ENCODE measurements around the gene HDLBP. TPM values are rescaled to one million over a fixed set of nuclear protein-coding genes. Genes with fewer than 3 reads are reported as not detected.
A peak's percentile ranks its signal among the peaks of the same experiment; 100 is the strongest.
"Not testable (repeated sequence)": the region's sequence is repeated elsewhere in the genome, so short reads cannot be mapped to it uniquely, and the experiment has no call there.

Gene HDLBP
- total RNA-seq, 2 donors from 2014 or later: 390 to 417 TPM

DNA sequence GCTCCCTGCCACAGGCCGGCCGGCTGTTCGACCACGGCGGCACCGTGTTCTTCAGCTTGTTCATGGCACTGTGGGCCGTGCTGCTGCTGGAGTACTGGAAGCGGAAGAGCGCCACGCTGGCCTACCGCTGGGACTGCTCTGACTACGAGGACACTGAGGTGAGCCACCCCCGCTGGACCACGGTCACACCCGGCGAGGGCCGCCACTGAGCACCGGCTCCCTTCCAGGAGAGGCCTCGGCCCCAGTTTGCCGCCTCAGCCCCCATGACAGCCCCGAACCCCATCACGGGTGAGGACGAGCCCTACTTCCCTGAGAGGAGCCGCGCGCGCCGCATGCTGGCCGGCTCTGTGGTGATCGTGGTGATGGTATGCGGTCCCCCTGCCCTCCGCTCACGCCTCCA is 106.2 kb downstream of the HDLBP start:
- no peak for ATAC-seq
- intact Hi-C loops (cut with DNase I, micrococcal nuclease): no loop called here
- DNase-seq: no peak

DNA sequence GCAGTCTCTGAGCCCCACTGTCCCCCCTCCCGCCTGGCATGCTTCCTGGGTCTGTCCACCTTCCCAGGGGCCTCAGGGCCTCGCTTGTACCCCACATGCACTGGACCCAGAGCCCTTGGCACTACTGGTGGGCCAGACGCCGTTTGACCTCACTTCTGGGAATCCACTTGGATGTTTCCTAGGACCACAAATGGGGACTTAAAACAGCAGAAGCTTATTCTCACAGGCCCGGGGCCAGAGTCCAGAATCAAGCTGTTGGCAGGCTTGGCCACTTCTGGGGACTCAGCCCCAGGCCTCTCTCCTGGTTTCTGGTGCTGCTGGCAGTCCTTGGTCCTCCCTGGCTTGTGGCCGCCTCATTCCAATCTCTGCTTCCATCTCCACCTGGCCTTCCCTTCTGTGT is 107.4 kb downstream of the HDLBP start:
- intact Hi-C loops (cut with DNase I, micrococcal nuclease): no loop called here
- no peak for ATAC-seq

DNA sequence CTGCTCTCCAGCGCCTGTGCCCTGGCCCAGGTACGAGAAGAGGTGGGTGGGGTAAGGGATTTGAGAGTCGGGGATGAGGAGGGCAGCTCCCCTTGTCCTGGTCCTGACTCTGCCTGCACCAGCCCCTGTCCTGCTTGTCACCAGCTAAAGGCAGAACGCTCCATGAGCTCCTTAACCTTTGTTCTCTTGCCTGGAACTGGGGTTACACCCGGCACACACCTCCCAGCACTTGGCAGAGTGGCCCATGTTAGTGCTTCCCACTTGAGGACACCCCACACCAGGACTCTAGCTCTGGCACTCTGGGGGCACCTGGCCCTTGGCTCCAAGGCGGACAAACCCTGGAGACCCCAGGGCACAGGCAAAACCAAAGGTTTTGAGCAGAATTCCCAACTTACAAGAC is 107.8 kb downstream of the HDLBP start:
- DNase-seq (no peak), ATAC-seq (peak; percentile 46)
- intact Hi-C loops (cut with DNase I, micrococcal nuclease): no loop called here

More for the DNA sequence above, 107.4 kb downstream of the HDLBP start:
- DNase-seq: no peak

DNA sequence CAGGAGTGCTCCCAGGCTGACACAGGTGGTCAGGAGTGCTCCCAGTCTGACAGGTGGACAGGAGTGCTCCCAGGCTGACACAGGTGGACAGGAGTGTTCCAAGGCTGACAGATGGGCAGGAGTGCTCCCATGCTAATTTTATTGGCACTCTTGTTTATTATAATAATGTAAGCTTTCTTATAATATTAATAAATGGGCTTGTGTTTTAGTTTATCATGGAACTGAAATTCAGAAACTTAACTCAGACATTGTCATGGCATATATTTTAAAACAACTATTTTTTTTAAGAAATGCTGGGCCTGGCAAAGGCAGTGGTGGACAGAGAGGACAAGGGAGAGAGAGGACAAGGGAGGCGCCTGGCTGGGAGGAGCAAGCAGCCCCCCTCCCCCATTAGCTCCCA is 108.3 kb downstream of the HDLBP start:
- ATAC-seq (no peak), DNase-seq (no peak)
- intact Hi-C loops (cut with DNase I, micrococcal nuclease): no loop called here

DNA sequence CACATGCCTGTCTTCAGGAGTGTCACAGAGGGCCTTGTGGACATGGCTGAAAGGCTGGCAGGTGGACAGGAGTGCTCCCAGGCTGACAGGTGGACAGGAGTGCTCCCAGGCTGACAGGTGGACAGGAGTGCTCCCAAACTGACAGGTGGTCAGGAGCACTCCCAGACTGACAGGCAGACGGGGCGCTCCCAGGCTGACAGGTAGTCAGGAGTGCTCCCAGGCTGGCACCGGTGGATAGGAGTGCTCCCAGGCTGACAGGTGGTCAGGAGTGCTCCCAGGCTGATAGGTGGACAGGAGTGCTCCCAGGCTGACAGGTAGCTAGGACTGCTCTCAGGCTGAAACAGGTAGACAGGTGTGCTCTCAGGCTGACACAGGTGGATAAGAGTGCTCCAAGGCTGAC is 110.4 kb downstream of the HDLBP start:
- DNase-seq: no peak
- intact Hi-C loops (cut with DNase I, micrococcal nuclease): no loop called here
- no peak for ATAC-seq

DNA sequence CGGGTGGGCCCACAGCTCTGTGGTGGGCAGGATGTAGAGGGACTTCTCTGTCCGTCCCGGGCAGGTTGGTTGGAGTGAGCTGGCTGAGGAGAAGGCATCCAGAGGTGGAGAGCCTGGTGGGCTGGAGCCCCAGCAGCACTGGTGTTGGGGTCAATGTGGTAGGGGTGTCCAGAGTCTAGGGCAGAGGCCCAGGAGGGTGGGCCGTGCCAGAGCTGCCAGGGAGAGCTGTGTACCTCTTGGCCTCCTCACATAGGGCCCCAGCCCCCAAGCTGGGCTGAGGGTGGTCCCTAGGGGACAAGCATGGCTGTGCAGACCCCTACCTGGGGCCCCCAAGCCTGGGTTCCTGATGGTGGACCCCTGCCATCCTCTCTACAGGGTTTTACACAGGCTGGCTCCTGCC is 111.0 kb downstream of the HDLBP start:
- DNase-seq: no peak
- intact Hi-C loops (cut with DNase I, micrococcal nuclease): no loop called here
- no peak for ATAC-seq

DNA sequence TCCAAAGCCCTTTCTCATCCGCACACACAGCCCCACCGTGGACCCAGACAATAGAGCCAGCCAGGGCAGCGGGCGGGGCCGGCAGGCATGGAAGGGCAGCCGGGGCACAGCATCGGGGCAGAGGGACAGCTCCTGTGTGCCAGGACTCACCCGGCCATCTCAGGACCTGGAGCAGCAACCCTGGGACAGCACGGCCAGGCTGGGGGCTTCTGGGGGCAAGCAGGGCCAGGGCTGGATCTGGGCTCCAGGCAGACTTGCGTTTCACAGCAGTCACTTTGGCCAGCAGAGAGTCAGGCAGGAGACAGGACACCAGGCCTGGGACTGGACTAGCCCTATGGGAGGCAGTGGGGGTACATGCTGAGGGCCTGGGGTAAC is 111.5 kb downstream of the HDLBP start:
- ATAC-seq: peak; percentile 8

DNA sequence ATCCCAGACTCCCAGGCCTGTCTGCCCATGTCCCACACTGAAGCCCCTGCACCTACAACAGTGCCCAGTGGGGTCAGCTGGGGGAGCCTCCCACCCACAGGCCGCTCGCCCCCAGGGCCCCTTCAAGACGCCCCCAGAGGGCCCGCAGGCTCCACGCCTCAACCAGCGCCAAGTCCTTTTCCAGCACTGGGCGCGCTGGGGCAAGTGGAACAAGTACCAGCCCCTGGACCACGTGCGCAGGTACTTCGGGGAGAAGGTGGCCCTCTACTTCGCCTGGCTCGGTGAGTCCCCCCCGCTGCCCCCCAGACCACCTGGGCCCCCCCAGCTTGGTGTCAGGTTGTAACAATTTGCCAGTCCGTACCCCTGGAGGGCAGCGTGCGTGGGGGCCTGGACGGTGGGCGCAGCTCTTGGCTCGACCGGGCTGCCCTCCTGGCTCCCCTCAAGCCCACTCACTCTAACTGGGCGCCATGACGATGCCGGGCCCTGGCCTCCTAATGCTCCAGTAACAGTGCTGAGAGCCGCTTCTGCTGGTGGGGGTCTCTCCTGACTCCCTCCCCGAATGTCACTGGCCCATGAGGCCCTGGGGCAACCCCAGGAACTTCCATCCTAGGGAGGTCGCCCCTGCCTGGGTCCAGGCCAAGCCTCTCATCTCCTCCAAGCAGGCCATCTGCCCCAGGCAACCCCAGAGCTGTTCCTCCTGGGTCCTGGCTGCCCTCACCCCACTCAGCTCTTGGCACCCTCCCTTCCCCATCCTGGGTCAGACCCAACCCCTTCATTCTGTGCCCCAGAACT is 112.1 kb downstream of the HDLBP start:
- DNase-seq (no peak), ATAC-seq (no peak)
- intact Hi-C loops (cut with DNase I, micrococcal nuclease): no loop called here

More for the DNA sequence above, 111.5 kb downstream of the HDLBP start:
- no peak for DNase-seq
- intact Hi-C loops (cut with DNase I, micrococcal nuclease): no loop called here

DNA sequence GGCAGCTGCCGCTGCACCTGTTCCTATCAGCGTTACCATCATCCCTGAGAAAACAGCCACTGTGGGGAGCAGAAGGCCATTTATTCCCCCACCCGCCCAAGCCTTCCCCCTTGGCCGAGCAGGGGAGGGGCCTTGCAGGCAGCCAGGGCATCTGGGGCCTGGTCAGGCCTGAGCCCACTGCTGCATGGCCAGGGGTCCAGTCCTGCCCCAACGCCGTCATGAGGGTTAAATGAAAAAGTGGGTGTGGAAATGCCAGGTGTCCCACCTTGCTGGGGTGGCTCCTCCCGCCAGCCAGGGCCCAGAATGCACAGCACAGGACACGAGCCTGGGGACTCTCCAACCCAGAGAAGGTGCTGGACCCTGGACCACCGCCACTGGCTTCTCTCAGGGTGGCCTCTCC is 112.8 kb downstream of the HDLBP start:
- DNase-seq (no peak), ATAC-seq (no peak)
- intact Hi-C loops (cut with DNase I, micrococcal nuclease): no loop called here

DNA sequence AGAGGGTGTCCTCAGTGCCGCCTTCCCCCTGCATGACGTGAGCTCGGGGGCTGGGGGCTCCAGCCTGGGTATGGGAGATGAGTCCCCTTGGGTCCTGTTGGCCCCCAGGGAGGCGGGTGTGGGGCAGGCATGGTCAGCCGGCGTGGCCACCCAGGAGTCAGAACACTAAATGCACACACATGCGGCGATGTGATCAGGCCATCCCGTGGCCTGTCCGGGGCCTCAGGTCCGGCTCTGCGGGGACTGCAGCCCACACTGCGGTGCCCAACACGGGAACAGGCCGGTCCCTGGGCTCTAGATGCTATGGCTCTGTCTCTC is 113.2 kb downstream of the HDLBP start:
- DNase-seq: no peak
- intact Hi-C loops (cut with DNase I, micrococcal nuclease): no loop called here
- ATAC-seq: no peak

DNA sequence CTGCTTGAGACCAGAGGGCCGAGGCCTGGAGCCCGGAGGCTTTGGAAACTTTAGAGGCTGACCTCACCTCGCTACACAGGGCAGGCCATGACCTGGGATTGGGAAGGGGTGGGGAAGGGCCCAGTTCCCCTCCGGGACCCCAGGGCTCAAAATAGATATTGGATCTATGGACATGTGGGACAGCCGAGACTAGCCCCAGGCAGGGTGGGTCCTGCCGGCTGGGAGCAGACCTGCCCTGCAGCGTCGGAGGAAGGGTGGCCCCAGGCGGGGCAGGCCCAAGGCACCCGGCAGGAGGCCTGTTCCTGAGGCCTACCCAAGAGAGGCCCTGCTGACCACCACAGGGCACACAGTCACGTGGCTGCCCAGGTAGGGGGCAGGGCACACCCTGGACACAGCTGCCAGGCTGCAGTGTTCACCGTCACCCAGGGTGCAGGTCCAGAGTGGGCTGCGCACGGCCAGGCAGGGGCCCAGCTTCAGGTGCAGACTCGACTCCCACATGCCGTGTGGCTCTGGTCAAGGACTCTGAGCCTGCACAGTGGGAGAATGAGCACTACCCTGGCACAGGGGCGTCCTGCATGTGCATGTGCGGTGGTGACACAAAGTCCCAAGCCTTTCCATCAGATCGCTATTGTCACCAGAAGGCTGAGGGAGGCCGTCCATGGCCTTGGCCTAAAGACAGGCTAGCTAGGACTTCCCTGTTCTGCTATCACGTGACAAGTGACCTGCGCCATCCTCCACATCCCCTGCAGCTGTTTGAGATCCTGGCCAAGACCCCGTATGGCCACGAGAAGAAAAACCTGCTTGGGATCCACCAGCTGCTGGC is 113.8 kb downstream of the HDLBP start:
- ATAC-seq: no peak

DNA sequence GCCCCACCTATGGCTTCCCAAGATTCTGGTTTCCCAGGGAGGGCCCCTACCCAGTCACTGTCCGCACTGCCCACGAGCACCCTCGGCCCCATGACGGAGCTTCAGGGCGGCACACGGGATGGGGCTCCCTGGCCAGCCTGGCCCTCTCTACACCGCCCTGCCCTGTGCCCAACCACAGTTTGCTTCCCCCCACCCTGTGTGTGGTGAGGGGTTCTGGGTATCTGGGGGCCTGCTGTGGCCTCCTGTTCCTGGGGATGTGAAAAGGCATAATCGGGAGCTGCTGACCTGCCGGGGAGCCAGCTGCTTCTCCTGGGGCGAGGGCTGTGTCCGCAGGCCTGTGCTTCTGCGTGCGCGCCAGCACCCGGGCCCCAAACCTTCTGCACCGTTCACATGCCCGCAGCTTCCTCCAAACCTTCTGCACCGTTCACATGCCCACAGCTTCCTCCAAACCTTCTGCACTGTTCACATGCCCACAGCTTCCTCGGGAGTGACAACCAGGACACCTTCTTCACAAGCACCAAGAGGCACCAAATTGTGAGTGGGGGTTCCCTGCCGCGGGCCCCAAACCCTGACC is 114.6 kb downstream of the HDLBP start:
- no peak for ATAC-seq
- intact Hi-C loops (cut with DNase I, micrococcal nuclease): no loop called here
- DNase-seq: no peak

More for the DNA sequence above, 113.8 kb downstream of the HDLBP start:
- no peak for DNase-seq
- intact Hi-C loops (cut with DNase I, micrococcal nuclease): no loop called here

DNA sequence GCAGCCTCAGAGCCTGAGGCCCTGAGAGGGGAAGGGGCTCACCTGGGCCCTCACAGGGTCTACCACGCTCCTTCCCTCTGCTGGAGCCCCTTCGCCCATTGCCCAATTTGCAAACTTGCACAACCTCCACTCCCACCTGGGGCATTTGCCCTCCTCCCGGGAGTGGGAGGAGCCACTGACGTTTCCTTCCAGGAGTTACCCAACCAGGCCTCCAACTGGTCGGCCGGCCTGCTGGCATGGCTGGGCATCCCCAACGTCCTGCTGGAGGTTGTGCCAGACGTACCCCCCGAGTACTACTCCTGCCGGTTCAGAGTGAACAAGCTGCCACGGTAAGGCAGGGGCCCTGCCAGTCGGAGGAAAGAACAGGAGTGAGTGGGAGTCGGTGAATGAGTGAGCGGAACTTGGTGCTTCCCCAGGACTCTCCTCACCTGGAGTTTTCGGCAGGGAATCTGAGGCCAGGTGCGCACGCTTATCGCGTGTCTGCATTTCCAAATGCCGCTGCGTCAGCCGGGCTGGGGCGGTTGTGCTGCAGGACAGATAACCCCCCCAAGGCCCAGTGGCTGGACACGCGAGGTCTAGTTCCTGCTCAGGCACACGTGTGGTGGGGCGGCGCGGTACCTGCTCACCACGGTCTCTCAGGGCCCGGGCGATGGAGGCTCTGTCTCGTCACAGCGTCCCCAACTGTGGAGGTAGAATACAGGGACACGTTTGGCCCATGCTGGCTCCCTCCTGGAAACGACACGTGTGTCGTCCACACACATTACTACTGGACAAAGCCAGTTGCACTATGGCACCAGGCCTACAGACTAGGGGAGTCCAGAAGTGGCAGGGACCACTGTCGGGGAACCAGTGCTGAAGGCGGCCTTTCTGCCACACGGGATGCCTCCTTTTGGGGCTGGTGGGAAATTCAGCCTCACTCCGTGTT is 115.3 kb downstream of the HDLBP start:
- ATAC-seq (no peak), DNase-seq (no peak)
- intact Hi-C loops (cut with DNase I, micrococcal nuclease): no loop called here

DNA sequence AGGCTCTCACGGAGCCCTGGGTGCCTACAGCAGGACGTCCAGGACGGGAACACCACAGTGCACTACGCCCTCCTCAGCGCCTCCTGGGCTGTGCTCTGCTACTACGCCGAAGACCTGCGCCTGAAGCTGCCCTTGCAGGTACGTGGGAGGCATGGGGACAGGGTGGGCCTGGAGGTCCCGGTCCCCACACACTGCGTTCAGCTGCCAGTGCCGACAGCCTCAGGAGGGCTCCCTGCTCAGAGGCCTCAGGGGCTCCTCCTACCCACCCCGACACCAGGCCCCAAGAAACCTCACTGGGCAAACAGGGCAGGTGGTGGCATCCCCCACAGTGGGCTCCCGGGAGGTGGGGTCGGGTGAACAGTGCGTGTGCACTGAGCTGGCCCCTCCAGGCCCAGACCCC is 116.2 kb downstream of the HDLBP start:
- ATAC-seq (no peak), DNase-seq (no peak)
- intact Hi-C loops (cut with DNase I, micrococcal nuclease): no loop called here

DNA sequence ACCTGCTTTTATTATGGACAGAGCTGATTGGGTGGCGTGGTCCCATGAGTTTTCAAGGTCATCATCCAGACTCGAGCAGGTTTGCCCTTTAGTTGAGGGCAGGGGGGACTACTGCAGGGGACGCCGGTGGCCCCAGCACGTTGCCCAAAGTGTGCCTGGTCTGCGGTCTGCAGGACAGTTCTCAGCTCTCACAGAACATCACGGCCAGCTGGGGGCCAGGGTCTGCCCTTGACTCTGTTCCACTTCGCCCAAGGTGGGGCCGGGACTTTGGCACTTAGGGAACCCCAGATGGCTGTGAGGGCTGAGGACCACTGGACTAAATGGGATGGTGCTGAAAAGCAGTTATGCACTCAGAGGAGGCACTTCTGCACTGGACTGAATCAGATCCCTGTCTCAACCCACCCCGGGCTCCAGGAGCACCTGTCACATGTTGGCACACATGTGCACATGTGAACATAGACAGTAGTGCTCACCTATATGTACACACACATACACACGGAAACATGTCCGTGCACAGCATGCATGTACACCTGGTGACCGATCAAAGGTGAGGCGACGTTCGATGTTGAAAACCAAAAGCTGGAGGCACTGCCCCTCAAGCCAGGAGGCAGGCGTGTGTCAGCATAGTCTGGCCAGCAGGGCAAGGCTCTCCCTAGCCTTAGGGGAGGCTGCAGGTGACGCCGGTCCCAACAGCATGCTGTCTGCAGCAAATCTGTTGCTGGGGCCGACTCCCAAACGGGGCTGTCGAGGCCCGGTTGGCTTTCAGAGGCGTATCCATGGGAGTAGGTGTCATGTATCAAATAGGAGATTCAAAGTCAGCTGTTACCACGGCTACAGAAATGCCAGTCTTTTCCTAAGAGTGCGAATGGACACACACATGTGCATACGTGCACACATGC is 116.8 kb downstream of the HDLBP start:
- no peak for ATAC-seq
- DNase-seq: peak in 1 of 2 donors; percentile 17
- intact Hi-C loops (cut with DNase I, micrococcal nuclease): no loop called here

DNA sequence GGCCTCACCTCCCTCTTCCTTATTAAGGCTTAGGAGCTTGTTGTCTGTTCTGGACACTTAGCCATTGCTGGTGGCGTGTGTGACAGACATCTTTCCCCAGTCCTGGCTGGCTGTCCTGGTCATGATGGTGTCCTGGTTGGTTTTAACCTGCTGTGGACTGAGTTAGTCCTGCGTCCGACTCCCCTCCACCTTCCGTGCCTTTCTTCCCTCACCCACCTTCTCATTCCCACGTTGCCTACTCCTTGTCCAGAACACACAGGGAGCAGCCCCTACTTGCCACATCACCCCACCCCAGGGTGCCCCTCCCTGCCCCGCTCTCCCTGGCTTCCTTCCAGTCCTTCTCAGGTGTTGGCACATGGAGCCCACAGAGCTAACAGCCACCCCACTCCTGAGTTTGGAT is 117.5 kb downstream of the HDLBP start:
- intact Hi-C loops (cut with DNase I, micrococcal nuclease): no loop called here
- DNase-seq: peak in 1 of 2 donors; percentile 11
- ATAC-seq: peak; percentile 23

DNA sequence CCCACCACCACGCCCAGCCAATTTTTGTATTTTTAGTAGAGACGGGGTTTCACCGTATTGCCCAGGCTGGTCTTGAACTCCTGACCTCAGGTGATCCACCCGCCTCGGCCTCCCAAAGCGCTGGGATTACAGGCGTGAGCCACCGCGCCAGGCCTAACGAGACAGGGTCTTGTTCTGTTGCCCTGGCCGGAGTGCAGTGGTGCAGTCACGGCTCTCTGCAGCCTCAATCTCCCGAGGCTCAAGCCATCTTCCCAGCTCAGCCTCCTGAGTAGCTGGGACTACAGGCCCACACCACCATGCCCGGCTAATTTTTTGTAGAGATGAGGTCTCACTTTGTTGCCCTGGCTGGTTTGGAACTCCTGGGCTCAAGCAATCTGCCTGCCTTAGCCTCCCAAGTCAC is 118.2 kb downstream of the HDLBP start:
- ATAC-seq; intact Hi-C loops (cut with DNase I, micrococcal nuclease): not testable (repeated sequence)
- DNase-seq: peak in 1 of 2 donors; percentile 10

DNA sequence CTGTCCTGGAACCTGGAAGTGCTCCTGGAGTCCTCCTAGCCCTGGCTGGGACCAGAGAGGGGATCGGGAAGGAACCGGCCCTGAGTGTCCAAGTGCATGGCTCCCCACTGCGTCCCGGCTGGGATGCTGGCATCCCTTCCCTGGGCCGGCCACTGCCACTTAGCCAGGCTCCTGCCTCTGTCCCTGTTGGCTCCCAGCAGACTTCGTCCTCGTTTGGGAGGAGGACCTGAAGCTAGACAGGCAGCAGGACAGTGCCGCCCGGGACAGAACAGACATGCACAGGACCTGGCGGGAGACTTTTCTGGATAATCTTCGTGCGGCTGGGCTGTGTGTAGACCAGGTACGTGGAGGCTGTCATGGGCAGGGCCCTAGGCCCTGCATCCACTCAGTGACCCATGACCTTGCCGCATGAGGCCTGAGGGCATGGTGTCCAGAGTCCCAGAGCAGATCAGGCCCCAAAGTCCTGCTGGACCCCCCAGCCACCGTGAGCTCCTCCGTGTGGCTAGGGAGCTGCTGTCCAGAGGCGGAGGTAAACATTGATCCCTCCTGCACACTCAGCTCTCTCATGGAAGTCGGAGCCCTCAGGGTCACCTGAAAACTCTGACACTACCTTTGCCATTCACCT is 119.9 kb downstream of the HDLBP start:
- ATAC-seq (no peak), DNase-seq (peak in 1 of 2 donors; percentile 14)
- intact Hi-C loops (cut with DNase I, micrococcal nuclease): no loop called here
